NCI-H2029 treated with DMSO at 0.1 percent for 48 hours (cell line): Measurements from ENCODE around the gene HOXA11.

Experiments used
- DNase-seq: peaks from one replicate; lab custom pipeline; 2025; lab: John Stamatoyannopoulos, UW

The HOXA11 gene

GRCh38 chr7:27185013-27185853, at the start of gene HOXA11:
HOXA11 (minus strand) TSS chr7:27185232; CDS start chr7:27185144, 88 bp downstream.
- no peak for DNase-seq

DNA sequence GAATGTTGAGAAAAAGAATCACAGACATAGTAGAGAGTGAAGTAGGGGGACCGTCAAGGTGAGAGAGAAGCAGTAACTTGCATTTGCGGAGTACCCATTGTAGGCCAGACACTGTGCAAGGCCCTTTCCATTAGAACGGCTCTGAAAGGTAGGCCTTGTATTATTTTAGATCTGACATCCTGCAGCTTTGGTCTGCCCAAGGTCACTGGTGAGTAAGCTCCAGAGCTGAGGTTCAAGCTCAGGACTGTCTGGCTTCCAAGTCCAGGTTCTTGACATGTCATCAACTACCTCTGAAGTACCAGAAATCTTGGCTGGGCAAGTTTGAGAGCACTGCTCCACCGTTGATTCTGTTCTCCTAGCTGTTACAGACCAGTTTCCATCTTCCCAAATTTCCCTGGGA, 44.4 kb upstream of the HOXA11 start:
- DNase-seq: no peak

DNA sequence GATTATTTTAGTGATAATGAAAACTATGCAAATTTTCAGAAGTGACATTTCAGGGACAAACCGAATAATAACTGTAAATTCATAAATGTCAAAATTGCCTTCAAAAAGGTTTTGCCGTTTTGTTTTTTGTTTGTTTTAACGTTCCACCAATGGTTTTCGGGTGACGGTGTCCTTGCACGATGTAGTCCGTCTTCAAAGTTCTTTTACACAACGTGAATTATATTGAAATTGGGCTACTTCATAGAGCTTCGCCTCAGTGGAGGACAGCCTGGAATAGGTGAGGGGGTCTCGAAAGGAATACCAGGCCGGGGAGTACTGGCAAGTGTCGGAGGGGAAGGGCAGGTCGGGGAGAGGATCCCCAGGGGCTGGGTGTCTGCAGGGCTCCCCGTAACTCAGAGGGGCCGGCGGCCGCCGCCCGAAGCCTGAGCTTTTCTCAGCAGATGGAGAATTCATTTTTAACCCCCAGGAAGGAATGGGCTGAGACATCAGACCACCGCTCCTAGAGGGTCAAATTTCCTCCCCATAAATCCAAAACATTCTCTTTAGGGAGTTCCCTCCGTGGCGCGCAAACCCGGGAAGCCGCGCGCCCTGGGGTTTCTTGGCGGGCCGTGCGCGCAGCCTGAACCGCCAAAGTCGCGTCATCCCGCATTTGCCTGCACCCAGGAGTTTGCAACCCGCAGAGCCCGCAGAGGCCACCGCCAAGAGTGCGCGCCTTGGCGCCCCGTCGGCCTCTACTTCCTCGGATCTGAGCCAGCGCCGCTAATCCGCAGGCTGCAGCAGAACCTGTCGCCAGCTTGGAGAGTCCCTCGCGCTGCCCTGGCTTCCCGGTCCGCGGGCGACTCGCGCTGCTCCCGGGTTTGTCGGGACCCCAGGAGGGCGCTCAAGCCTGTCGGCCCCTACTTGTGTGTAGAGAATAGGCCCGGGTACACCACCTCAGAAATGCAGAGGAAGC, 40.2 kb upstream of the HOXA11 start:
- no peak for DNase-seq

GRCh38 chr7:27223941-27224575, 39.0 kb upstream of the HOXA11 start:
- DNase-seq: no peak

- no peak for DNase-seq
Measured at GRCh38 chr7:27221201-27221797, 36.3 kb upstream of the HOXA11 start.

- no peak for DNase-seq
Measured at GRCh38 chr7:27220440-27220955, 35.5 kb upstream of the HOXA11 start.

GRCh38 chr7:27219821-27220220, 34.8 kb upstream of the HOXA11 start:
- no peak for DNase-seq

DNA sequence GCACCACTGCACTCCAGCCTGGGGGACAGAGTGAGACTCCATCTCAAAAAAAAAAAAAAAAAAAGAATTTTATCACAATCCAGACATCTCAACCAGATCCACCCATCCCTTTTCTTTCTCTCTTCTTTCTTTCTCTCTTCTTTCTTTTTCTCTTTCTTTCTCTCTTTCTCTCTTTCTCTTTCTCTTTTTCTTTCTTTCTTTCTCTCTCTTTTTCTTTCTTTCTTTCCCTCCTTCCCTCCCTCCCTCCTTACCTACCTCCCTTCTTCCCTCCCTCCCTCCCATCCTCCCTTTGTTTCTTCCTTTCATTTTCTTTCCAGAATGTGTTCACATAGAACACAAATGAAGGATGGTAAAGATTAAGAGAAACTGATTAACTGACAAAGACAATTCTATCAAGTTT, 32.9 kb upstream of the HOXA11 start:
- DNase-seq: no peak

DNA sequence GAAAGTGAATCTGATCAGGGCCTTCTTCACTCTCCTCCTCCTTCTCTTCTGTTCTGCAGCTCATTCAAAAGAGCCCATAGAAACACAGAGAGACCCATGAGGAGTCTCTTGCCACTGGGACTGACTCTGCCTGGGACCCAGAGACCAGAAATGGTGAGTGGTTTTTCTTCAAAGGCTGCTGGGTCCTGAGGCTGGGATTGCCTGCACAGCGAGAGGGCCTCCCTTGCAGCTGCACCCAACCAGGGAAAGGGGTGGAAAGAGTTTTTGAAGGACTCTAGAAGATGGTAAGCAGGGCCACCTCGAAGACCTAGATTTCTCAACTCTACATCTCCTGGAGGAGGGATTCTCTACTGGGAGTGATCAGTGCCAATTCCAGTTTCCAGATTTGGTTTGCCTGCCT, 30.3 kb upstream of the HOXA11 start:
- no peak for DNase-seq

- no peak for DNase-seq
Measured at GRCh38 chr7:27214239-27214950, 29.4 kb upstream of the HOXA11 start.

GRCh38 chr7:27213433-27214238, 28.6 kb upstream of the HOXA11 start:
- DNase-seq: no peak

DNA sequence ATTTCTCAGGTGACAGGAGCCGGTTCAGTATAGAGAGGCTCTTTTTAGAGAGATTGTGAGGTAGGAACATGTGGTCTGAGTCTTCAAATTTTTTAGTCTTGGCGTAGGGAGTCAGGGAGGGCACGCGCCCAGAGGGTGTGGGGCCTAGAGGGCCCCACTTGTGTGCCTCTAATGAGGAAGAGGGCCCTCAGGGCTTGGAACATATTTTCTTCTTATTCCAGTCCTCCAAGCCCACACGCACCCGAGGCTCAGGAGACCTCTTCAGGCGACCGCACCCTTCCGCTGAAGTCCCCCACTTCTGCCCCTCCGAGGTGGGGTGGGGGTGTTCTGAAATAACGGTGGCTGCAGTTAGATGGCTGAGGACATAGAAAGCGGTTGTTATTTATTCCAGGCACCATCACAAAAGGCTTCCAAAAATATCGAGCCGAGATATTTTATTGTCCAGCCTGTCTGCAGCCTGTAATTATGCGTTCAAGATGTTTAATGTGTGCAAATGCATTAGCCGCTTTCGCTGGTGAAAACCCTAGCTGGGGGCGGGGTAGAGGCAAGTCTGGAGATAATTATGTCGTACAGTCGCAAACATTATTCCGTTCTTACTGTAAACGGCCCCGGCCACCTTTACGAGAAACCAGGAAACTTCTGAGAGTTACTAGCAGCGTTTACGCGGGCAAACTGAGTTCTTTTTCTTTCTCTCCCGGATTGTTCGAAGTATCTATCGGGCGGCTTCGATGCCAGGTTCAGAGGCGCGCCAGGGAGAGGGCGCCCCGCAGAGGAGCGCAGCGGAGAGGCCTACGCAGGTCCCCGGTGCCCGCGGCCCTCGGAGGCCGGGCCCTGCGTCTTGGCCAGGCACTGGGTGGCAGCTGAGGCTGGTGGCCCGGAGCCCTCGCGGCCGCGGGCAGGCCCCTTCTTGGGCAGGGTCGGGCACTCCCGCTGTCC, 27.7 kb upstream of the HOXA11 start:
- no peak for DNase-seq

- no peak for DNase-seq
Measured at GRCh38 chr7:27211764-27212204, 26.8 kb upstream of the HOXA11 start.

- DNase-seq: no peak
Measured at GRCh38 chr7:27211084-27211446, 26.0 kb upstream of the HOXA11 start.

GRCh38 chr7:27210441-27211083, 25.5 kb upstream of the HOXA11 start:
- no peak for DNase-seq

DNA sequence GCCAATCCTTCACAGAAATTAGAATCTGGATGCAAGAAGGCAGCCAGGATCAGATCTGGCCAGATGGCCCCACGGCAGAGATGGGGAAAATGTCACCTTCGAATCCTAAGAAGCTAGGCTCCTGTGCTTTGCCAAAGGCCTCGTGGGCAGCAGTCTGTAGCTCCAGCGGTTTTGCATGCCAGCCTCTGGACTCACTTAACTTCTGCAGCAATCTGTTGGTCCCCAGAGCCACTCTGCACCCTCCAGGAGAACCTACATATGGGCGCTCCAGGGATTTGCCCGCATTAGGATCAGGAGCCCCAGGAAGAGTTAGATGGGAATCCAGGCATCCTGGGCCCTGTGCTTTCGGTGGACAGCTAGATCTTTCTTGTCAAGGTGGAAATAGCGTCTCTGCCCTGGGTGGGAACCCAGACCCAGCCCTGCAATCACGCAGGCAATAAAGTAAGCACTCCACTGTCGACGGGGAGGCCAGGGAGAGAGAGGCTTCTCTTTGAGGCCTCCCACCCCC, 25.0 kb upstream of the HOXA11 start:
- no peak for DNase-seq

GRCh38 chr7:27208998-27209397, 24.0 kb upstream of the HOXA11 start:
- no peak for DNase-seq

- DNase-seq: no peak
Measured at GRCh38 chr7:27207348-27207985, 22.4 kb upstream of the HOXA11 start.
